Mucosa of gallbladder (tissue), 1 donor: ENCODE measurements around the gene MAB21L4. TPM values are rescaled to one million over a fixed set of nuclear protein-coding genes. Genes with fewer than 3 reads are reported as not detected.

Experiments
- DNase-seq: peaks from one replicate; pipeline ENCODE4 v3.0.0-alpha.2; 2020; ENCODE audit warnings: low spot score
- total RNA-seq: library from RNA; stranded (reverse); gene quantifications from one replicate; pipeline ENCODE4 v1.2.1, GENCODE V29; 2021
- donor health status: DM: no; HTN: no; CAD: no.

Gene MAB21L4
- total RNA-seq, 1 donor from 2014 or later, result 2.8 TPM

DNA sequence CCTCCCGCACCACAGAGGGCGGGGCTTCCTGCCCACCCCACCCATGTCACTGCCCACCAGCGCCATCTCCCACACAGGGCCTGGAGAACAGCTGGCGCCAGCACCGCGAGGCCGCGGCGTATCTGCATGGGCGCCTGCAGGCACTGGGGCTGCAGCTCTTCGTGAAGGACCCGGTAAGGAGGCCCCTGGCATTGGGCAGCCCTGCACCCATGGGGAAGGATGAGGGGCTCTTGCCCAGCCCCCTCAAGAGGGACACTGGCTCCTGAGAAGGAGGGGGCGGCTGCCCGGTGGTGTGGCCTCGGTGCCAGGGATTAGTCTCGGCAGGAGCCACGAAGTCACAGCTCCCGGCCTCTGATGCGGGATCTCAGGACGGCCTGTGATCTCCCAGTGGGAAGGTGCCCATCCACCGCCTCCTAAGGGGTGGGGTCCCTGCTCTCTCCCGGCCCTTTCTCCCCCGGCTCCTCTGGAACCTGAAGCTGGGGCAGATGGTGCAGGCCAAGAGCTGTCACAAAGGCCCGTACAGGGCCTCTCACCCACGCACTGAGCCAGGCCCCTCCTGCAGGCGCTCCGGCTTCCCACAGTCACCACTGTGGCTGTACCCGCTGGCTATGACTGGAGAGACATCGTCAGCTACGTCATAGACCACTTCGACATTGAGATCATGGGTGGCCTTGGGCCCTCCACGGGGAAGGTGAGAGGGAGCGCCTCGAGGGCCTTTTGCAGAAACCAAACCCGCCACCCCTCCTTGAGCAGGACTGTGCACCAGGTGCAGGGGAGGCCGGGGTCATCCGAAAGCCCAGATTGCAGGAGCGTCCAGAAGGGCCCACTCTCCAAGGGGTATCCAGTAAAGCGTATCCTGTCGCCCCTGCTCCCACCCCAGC lies 18.3 kb downstream of the MAB21L4 start:
- no peak for DNase-seq

DNA sequence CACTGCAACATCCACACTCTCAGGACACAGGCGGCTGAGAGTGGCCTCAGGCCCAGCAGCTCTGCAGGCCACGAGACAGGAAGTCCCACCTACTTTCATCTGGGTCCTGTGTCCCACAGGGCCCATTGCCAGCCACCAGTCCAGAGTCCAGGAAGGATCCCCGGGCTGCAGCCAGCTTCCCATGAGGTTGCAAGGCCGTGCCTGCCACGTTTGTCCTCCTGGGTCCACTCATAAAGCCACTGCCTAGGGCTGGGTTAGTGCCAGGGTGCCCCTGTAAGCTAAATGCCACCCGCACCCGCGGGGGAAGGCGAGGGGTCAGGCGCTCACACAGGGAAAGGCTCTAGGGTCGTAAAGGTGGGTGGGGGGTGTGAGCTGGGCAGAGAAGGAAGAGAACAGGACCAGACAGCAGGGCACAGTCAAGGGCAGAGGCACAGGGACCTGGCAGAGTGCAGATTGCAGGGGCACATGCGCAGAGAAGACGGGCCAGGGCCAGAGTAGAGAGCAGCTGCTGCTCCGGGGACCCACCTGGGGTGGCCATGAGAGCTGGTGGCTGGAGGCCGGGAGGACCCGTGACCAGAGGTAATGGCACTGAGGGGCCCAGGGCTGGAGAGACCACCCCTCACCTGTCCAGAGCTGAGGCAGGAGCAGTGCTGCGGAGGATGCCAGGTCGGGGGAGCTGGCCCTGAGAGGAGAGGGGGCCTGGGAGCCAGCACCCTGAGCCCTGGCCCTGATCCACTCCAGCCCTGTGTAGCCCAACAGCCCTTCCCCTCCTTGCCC lies 19.3 kb downstream of the MAB21L4 start:
- DNase-seq, result peak; percentile 85

DNA sequence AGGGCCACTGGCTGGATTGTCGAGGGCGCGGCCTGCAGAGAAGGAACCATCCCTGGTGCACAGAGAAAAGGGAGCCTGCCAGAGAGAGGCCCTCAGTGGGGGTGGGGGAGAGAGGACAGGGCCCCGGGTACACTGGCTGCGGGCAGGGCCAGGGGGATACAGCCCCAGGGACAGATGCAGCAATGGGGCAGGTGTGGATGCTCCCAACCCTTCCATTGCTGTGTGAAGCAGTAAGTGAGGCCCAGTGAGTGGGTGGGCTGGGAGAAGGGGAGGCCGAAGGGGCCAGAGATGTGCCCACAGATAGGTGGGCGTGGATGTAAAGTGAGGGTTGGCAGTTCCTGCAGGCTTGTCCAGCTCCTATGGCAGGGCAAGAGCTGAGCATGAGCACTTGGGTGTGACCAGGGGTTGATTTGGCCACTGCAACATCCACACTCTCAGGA lies 19.9 kb downstream of the MAB21L4 start:
- DNase-seq, result no peak

DNA sequence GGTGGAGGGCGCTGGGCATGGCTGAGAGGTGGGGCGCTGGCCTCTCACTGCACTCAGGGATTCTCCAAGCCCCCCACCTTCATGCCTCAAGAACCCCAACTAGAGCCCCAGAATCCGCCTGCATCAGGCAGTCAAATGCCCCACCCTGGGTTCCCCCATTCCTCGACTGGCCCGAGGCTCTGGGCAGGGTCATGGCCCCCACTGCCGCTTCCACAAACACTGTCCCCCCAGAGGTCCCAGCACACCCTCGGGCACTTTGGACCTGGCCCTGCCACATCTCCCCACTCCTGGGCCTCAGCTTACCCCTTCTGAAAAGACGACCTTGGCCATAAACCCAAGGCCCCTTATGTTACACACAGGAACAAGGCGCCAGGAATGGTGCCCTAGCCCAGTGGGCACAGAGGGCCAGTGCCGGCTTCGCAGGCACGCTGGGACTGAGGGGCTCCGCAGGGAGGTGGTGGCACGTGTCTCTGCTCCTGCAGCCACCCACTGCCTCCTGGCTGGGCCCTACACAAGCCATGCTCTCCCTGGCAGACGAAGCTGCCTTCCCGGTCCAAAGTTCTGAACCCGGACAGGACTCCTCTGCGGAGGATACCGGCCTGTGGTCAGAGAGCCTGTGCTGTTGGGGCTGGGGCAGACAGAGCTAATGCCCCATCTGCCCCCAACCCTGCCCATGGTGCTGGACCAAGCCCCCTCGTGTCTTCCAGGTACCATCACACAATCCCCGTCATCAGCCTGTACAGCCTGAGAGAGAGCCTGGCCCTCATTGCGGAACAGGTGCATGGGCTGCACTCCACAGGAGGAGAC lies 20.5 kb downstream of the MAB21L4 start:
- DNase-seq, result no peak

DNA sequence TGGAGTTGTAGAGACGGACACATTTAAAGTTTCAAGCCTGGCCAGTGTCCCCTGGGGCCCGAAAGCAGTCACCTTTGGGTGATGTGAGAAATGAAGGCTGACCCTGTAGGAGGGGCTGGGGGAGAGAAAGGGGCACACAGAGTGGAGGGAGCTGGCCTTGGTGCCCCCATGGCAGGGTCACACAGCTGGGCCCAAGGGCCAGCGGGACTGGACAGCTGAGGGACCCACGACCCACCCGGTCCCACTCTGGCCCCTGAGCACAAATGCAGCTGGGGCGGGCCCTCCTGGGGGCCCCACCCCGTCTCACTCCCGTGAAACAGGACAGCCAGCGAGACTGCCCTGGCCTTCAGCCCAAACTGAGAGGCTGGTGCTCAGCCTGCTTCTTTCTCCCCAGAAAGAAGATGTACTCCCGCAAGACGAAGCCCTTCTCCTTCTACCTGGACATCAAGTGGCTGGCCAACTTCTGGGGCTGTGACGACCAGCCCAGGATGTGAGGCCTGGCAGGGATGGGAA lies 21.2 kb downstream of the MAB21L4 start:
- DNase-seq, result no peak

DNA sequence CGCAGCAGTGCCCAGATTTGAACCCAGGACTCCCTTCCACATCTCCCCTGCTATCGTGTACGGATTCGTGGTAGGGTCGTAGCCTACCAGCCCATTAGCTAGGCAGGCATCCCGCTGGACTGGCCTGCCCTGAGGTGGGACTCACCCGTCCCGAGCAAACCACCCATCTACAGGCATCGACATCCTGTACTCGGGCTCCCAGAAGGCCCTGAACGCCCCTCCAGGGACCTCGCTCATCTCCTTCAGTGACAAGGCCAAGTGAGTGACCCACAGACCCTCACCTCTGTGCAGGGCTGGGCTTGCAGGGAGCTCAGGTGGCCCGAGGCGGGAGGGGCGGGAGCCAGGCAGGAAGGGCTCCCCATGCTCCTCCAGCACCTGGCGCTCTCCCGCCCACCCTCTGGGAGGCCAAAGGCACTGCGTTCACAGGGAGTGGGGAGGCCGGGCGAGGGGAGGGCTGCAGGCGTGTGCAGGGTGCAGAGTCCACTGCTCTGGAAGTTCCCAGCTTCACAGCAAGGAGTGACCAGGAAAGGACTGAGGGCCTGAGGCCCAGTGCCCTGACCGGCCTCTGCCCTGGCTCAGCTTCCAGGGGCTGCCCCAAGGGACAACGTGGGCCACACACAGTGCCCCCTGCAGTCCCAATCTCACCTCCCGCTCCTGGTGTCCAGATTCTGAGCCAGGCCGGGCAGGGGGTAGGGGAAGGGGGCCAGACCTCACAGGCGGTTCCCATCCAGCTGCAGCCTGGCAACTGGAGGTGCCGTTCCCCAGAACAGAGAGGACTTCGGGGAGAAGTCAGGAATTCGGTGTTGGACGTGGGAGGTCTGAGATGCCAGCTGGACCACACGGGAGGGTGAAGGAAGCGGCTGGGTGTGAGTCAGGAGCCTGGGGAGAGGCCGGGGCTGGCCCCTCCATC lies 21.9 kb downstream of the MAB21L4 start:
- peak; percentile 60 for DNase-seq

DNA sequence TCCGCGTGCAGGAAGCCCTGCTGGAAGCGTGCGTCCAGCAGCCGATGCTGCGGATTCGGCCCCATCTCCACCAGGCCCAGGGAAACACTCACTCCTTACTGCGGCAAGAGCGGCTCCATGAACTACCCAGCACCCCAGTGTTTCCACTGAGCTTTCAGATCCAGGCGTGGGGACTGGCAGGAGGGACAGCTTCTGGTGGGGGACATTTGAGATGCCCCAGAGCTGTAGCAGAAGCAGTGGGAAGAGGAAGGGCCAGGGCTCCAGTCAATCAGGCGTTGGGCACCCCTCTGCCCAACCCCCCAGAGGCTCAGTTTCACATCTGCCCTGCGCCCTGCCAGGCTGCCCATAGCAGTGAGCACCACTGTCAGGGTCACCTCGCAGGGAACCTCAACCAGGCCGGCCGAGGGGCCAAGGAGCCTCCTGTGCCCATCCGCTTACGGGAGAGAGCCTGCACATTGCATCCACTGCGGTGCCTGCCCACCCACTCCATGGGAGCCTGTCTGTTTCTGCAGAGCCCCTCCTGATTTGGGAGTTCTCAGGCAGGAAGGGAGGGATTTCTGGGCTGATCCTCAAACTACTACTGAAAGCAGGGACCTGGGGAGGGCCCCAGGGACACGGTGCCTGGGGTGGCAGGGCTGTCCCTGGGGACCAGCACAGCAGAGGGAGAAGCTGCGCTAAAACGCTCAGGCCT lies 22.7 kb downstream of the MAB21L4 start:
- no peak for DNase-seq

DNA sequence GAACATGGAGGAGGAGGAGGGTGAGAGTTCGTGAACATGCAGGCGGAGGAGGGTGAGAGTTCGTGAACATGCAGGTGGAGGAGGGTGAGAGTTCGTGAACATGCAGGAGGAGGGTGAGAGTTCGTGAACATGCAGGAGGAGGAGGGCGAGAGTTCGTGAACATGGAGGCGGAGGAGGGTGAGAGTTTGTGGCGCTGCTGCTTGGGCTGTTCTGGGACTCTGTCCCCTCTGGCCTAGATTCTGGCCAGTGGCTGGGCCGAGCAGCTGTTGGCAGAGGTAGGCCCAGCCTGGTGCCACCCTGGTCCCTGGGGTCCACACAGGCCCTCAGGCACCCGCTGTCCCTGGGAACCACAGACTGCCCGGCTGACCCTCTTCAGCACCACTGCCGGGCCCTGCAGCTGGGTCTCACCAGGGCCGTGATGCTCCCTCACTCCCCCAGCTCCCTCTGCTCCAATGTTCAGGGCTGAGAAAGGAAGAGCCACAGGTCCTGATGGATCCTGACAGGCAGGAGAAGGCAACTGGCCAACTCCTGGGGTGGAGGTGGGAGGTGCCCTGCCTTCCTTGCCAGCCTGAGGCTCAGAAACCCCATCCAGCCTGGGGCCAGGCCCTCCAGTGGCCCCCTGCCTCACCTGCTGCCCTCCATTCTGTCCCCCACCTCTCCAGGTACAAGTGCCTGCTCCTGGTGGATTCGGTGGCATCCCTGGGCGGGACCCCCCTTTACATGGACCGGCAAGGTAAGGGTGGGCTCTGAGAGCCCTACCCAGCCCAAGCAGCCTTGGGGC lies 23.4 kb downstream of the MAB21L4 start:
- DNase-seq, result no peak

DNA sequence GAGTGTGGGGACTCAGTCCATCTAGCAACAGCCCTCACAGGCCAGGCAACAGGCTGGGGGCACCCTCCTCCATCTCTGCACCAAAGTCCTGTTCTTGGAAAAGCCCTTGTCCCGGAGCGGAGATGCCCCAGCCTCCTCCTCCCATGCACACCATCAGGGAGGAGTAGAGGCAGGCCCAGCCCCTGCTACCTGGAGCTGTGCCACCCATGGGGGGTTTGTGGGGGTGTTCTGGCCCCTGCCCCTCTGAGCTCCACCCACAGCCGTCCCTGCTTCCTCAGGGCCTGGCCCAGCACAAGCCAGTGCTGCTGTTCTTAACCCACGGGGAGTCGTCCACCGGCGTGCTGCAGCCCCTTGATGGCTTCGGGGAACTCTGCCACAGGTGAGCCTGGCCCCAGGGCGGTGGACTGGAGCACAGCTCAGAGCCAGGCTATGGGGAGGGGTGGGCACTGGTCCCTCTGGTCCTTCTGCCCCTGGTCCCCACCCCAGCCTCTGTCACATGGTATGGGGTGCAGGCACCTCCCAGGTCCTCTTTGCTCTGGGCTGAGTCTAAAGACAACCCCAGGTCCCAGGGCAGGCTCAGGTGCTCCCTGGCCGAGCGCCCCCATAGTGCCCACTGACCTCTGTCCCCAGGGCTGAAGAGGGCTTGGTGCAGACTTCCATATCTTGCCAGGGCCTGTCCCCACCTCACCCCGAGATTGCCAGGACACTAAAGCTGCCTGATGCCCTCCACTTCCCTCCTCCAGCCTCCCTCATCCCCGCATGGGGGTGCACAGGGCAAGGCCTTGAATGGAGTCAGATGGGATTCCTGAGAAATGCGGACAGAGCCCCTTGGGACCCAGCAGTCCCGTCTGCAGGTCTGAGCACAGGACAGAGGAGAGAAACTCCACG lies 24.6 kb downstream of the MAB21L4 start:
- DNase-seq, result no peak

DNA sequence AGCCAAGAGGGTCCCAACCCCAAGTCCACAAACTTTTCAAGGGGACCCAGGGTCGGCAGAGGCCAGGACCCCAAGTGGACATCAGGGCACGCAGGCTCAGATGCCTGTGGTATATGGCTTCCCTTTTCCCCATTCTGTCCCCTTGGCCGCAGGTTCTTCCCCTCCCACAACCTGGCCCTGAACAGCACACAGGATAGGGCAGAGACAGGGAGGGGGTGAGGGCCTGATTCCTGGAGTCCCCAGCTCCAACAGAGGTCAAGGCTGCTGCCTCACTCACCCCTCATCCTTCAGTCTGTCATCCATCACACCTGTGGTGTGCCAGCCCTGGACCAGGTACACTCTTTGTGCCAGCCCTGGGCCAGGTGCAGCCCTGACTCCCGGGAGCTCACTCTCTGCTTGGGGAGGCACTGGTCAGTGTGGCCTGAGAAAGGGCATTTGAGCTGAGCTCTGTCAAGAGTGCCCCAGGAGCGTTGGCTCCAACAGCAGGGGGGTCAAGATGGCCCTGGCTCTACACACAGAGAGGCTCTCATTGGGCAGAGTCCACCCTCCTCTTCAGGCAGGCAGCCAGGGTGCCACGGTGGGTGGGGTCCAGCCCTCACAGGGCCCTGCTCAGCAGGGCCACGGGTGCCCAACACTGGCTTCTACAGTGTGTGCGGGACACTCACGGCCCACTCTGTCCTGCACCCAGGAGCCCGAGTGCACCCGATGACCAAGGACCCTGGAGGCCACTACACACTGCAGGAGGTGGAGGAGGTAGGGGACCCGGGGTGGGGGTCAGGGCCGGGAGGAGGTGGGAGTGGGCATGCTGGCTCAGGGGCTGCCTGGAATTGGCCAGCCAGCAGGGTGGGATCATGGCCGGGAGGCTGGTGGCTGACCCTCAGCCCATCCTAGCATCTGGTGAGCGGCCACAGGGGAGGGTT lies 25.7 kb downstream of the MAB21L4 start:
- DNase-seq, result no peak

DNA sequence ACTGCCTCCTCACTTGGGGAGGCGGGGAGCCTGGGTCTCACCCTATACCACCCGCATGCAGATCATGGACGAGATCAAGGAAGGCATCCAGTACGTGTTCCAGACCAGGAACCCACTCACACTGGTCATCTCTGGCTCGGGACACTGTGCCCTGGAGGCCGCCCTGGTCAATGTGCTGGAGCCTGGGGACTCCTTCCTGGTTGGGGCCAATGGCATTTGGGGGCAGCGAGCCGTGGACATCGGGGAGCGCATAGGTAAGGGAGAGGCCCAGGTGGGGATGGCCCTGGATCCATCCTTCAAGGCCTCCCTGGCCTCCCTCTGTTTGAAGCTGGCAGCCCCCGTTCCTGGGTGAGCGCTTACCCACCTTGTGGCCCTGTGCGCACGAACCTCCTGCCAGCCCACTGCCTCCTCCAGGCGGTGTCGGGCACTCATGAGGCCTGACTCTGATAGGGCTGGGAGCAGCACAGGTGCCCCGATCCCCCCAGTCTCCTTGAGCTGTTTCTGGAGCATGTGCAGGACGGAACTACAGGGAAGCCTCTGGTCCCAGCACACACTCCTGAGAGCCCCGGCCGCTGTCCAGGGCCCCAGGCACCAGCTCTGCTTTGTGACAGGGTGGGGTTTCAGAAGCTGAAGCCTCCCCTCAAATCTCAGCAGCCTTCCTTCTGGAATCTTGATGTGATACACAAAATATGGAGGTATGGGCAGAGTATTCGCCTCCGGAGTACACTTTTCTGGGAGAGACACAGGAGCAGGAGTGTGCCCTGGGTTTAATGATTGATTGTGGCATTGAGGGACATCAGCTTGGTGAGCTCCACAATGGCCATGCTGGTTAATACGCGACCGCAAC lies 26.6 kb downstream of the MAB21L4 start:
- no peak for DNase-seq

DNA sequence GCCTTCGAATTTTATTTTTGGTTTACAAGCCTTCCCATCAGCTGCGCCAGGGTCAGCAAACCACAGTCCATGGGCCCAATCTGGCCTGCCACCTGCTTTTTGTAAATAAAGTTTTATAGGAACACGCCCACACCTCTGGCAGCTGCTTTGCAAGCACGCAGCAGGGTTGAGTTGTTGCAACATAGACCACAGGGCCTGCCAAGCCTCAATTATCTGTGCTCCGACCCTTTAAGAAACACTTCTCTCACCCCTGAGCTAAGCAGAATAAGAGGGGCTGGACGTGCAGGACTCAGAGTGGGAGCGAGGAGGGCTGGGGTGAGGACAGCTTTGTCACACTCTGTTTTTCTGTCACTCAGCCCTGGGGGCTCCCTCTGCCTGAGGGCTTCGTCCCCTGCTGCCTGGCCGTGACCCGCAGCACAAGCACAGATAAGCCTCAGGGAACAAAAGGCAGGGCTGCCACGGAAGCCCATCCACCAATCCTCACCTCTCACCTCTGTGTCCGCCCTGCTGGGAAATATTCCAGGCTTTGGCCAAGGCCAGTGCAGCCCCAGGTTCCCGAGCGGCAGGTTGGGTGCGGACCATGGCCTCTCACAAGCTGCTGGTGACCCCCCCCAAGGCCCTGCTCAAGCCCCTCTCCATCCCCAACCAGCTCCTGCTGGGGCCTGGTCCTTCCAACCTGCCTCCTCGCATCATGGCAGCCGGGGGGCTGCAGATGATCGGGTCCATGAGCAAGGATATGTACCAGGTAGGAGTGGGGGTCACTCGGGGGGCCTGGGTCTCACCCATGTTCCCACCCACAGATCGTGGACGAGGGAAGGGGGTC lies 27.5 kb downstream of the MAB21L4 start, which contains the start of gene AGXT:
Gene AGXT (plus strand): TSS at position 539 of the 823 bp plus-strand sequence. CDS start 42 bp downstream, at position 581.
- no peak for DNase-seq

DNA sequence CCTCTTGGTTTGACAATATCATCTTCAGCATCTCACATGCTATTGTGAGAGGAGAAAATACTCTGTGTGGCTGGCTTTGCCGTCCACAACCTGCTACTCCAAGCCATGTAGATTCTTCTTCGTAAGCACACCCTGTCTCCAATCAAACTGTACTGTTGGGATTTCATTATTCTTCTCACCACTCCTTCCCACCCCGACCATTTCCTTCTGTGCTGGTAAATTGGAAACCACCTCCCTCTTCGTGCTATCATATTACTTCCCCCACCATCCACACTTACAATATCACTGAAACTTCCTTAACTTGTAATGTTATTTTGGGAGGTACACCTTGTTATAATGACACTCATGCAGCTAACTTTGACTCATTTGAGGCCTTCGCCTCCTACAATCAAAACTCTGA lies 30.6 kb downstream of the MAB21L4 start:
- DNase-seq, result no peak

DNA sequence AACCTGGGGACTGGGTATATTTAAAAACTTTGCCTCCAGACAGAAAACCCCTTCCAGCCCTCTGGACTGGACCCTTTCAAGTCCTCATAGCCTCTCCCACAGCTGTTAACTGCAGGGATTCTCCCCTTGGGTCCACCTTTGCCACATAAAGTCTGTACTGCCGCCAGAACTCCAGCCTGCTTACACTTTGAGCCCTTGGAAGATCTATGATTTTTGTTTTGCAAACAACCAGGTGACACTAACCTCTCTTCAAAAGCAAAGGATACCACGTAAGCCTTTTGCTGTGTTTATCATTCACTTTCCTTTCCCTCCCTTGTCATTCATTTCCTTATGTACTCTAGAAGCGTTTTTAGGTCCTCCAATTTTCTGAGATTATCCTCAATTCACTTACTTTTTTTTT lies 31.5 kb downstream of the MAB21L4 start:
- no peak for DNase-seq

DNA sequence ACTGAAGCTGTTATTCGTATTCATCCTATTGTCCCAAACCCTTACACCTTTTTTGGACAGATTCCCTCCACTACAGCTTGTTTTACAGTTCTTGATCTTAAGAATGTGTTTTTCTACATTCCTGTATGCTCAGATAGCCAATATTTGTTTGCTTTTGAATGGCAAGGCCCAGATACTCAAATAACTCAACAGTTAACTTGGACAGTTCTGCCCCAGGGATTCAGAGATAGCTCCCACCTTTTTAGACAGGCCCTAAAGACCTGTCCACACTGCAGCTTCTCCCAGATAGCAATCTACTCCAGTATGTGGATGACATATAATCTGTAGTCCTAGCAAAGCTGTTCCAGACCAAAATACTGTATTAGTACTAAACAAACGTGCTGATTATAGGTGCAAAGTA lies 34.4 kb downstream of the MAB21L4 start:
- no peak for DNase-seq
